HG03025 (cell line): ENCODE results near the gene AIF1L.
"Not testable (repeated sequence)": the region's sequence is repeated elsewhere in the genome, so short reads cannot be mapped to it uniquely, and the experiment has no call there.

ENCODE experiments used
- ATAC-seq: cut with Tn5 transposase; IDR thresholded peaks from one replicate; pipeline ENCODE4 v1.9.1; 2021; ENCODE audit warnings: mild to moderate bottlenecking, moderate library complexity; ENCODE audit not compliant: unreplicated experiment, low FRiP score

The AIF1L gene

GRCh38 chr9:131117762-131118145 lies 21.4 kb downstream of the AIF1L start:
- ATAC-seq, result no peak

GRCh38 chr9:131119600-131119999 lies 23.3 kb downstream of the AIF1L start:
- no peak for ATAC-seq

GRCh38 chr9:131120620-131121228 lies 24.4 kb downstream of the AIF1L start:
- ATAC-seq, result no peak

- no peak for ATAC-seq
Observed at GRCh38 chr9:131121346-131121745, 25.0 kb downstream of the AIF1L start.

GRCh38 chr9:131122158-131122557 lies 25.8 kb downstream of the AIF1L start:
- ATAC-seq, result no peak

GRCh38 chr9:131125038-131125287 lies 28.6 kb downstream of the AIF1L start:
- ATAC-seq, result no peak

- ATAC-seq, result peak; percentile 89
Observed at GRCh38 chr9:131125288-131126058, 29.1 kb downstream of the AIF1L start, which contains the start of gene NUP214. NUP214 (plus strand) TSS chr9:131125586; CDS start chr9:131125705, 119 bp downstream.

GRCh38 chr9:131126059-131126426 lies 29.7 kb downstream of the AIF1L start:
- ATAC-seq, result no peak

- ATAC-seq, result no peak
Observed at GRCh38 chr9:131129183-131129582, 32.9 kb downstream of the AIF1L start.

GRCh38 chr9:131138676-131139075 lies 42.3 kb downstream of the AIF1L start:
- no peak for ATAC-seq

GRCh38 chr9:131140112-131140511 lies 43.8 kb downstream of the AIF1L start:
- no peak for ATAC-seq

GRCh38 chr9:131140550-131140949 lies 44.2 kb downstream of the AIF1L start:
- ATAC-seq, result no peak

GRCh38 chr9:131142160-131142559 lies 45.8 kb downstream of the AIF1L start:
- no peak for ATAC-seq

- ATAC-seq, result no peak
Observed at GRCh38 chr9:131144201-131144600, 47.9 kb downstream of the AIF1L start.

- ATAC-seq, result no peak
Observed at GRCh38 chr9:131145245-131145644, 48.9 kb downstream of the AIF1L start.

GRCh38 chr9:131146186-131146585 lies 49.9 kb downstream of the AIF1L start:
- no peak for ATAC-seq

GRCh38 chr9:131148276-131148675 lies 51.9 kb downstream of the AIF1L start:
- ATAC-seq, result no peak

GRCh38 chr9:131148966-131149687 lies 52.8 kb downstream of the AIF1L start:
- no peak for ATAC-seq

- no peak for ATAC-seq
Observed at GRCh38 chr9:131149688-131150053, 53.3 kb downstream of the AIF1L start.

- ATAC-seq, result no peak
Observed at GRCh38 chr9:131153595-131153994, 57.3 kb downstream of the AIF1L start.

GRCh38 chr9:131158673-131159072 lies 62.3 kb downstream of the AIF1L start:
- not testable (repeated sequence) for ATAC-seq
